GM12878 (cell line): Measurements from ENCODE around the gene RNF13. TPM values are rescaled to one million over a fixed set of nuclear protein-coding genes. Genes with fewer than 3 reads are reported as not detected.

Experiments used
- ATAC-seq: fragments of 200-7000 bp; cut with Tn5 transposase; 3 replicates; pipeline ENCODE4 v1.9.1; 2020; ENCODE audit warnings: mild to moderate bottlenecking, moderate library complexity
- BruUV-seq: library from RNA; stranded (reverse); fragments of 400-500 nt; replicated peaks from 2 replicates; lab custom pipeline; 2021; lab: Mats Ljungman, UMichigan
- CTCF ChIA-PET: fragments of 300-600 bp; sonication (Branson Sonifier 250); formaldehyde crosslinking; extraction: SDS; loops from one replicate; lab custom pipeline; 2021; ENCODE audit warnings: inconsistent platforms; lab: Yijun Ruan, JAX
- POLR2A ChIA-PET: fragments of 350-600 bp; formaldehyde crosslinking; extraction: SDS; loops from one replicate; lab custom pipeline; 2021; ENCODE audit warnings: inconsistent platforms; lab: Charles Lee
- RAD21 ChIA-PET: fragments of 300-600 bp; sonication (Branson Sonifier 250); formaldehyde crosslinking; loops from one replicate; lab custom pipeline; 2023; ENCODE audit warnings: antibody characterized with exemption; ENCODE audit not compliant: unreplicated experiment; lab: Charles Lee
- SMC1A ChIA-PET: fragments of 300-600 bp; sonication (Branson Sonifier 250); formaldehyde crosslinking; loops from one replicate; lab custom pipeline; 2023; ENCODE audit not compliant: unreplicated experiment, uncharacterized antibody; lab: Charles Lee
- DNase-seq: peaks from one replicate; pipeline ENCODE4 v3.0.0-alpha.2; 2011; ENCODE audit warnings: low read depth, low spot score
- FAIRE-seq: peaks from 3 replicates; lab custom pipeline; 2011; peaks lifted over from hg19 to GRCh38; lab: Jason Lieb, UNC
- H2AFZ ChIP-seq: 2 replicates; pipeline ENCODE4 v1.6.0; 2011; ENCODE audit warnings: low read depth, low read length, control low read depth; ENCODE audit not compliant: control insufficient read depth
- H3K27ac ChIP-seq: 2 replicates; pipeline ENCODE4 v1.5.1; 2011; ENCODE audit warnings: control low read depth; ENCODE audit not compliant: control insufficient read depth, insufficient read depth
- H3K27me3 ChIP-seq, 2 experiments: replicated peaks in 1 of 2; 2 replicates each; pipeline versions ENCODE4 v1.6.0 to v1.6.1; 2011; ENCODE audit warnings: low read length in 1 of 2; ENCODE audit not compliant: control insufficient read depth in 2 of 2, insufficient read depth in 2 of 2
- H3K36me3 ChIP-seq, 2 experiments: 2 replicates each; pipeline ENCODE4 v1.5.1; 2011; ENCODE audit warnings: low read length in 1 of 2; ENCODE audit not compliant: control insufficient read depth in 2 of 2, insufficient read depth in 2 of 2
- H3K4me1 ChIP-seq: 2 replicates; pipeline ENCODE4 v1.6.1; 2011; ENCODE audit warnings: mild to moderate bottlenecking, low read length, moderate library complexity, mixed read lengths; ENCODE audit not compliant: control insufficient read depth, insufficient read depth
- H3K4me2 ChIP-seq: 2 replicates; pipeline ENCODE4 v1.6.0; 2011; ENCODE audit warnings: control low read depth; ENCODE audit not compliant: control insufficient read depth, insufficient read depth
- H3K4me3 ChIP-seq: fragments of 200-600 bp; sonication (generic); 2 replicates; pipeline ENCODE4 v1.5.1; 2016
- H3K79me2 ChIP-seq: 2 replicates; pipeline ENCODE4 v1.6.0; 2011; ENCODE audit warnings: low read length; ENCODE audit not compliant: control insufficient read depth, insufficient read depth
- H3K9ac ChIP-seq: 2 replicates; pipeline ENCODE4 v1.8.0; 2011; ENCODE audit warnings: low read length, control low read depth, mixed read lengths; ENCODE audit not compliant: control insufficient read depth, insufficient read depth
- H3K9me3 ChIP-seq: replicated peaks from 3 replicates; pipeline ENCODE4 v1.5.1; 2011; ENCODE audit warnings: mild to moderate bottlenecking, low read length; ENCODE audit not compliant: control insufficient read depth, insufficient read depth
- H4K20me1 ChIP-seq: 2 replicates; pipeline ENCODE4 v1.6.0; 2011; ENCODE audit not compliant: control insufficient read depth, insufficient read depth
- CBFB ChIP-seq: IDR thresholded peaks from 2 replicates; pipeline ENCODE4 v1.6.1; 2016; ENCODE audit warnings: antibody characterized with exemption, low read depth
- CBX3 ChIP-seq: fragments of 200-600 bp; sonication (generic); IDR thresholded peaks from 2 replicates; pipeline ENCODE4 v1.6.1; 2016; ENCODE audit warnings: low read depth, borderline replicate concordance
- ELK1 ChIP-seq: IDR thresholded peaks from 2 replicates; pipeline ENCODE4 v1.6.1; 2012; ENCODE audit warnings: low read depth, low read length, improper control_type of control experiment
- FOXM1 ChIP-seq: IDR thresholded peaks from 2 replicates; pipeline ENCODE4 v1.6.1; 2012; ENCODE audit warnings: low read depth, mild to moderate bottlenecking, inconsistent platforms, low read length, moderate library complexity
- MYC ChIP-seq: IDR thresholded peaks from 2 replicates; pipeline ENCODE4 v1.6.1; 2011; ENCODE audit warnings: mild to moderate bottlenecking, low read length, moderate library complexity, inconsistent platforms; ENCODE audit not compliant: insufficient read depth, insufficient replicate concordance, insufficient read length, severe bottlenecking
- NFXL1 ChIP-seq: fragments of 450-650 bp; IDR thresholded peaks from 2 replicates; pipeline ENCODE4 v1.6.1; 2017; ENCODE audit warnings: antibody characterized with exemption, mild to moderate bottlenecking, borderline replicate concordance
- NFYB ChIP-seq: IDR thresholded peaks from 2 replicates; pipeline ENCODE4 v1.6.1; 2011; ENCODE audit warnings: low read depth, mild to moderate bottlenecking, low read length, improper control_type of control experiment, moderate library complexity; ENCODE audit not compliant: insufficient read depth
- SRF ChIP-seq, 2 experiments: IDR thresholded peaks; 2 replicates each; pipeline ENCODE4 v1.6.1; 2011; ENCODE audit warnings: low read depth in 2 of 2, low read length in 2 of 2, mild to moderate bottlenecking in 1 of 2, moderate library complexity in 1 of 2
- TARDBP ChIP-seq: IDR thresholded peaks from 2 replicates; pipeline ENCODE4 v1.6.1; 2016; ENCODE audit warnings: borderline replicate concordance
- WGBS: methylation state at CpG from one replicate; pipeline ENCODE4 v1.1.6; 2016; ENCODE audit warnings: low lambda C conversion rate; ENCODE audit not compliant: insufficient replicate concordance, insufficient coverage; ENCODE audit errors: missing lambda C conversion rate; 5-methylcytosine and 5-hydroxymethylcytosine counted together
- in situ Hi-C: fragments of 300-500 bp; cut with MboI; formaldehyde crosslinking; loops from 9 replicates; pipeline ENCODE4 v1.14.3; 2018; ENCODE audit warnings: mixed read lengths
- intact Hi-C: fragments of 100-400 bp; cut with micrococcal nuclease; formaldehyde crosslinking; loops from one replicate; pipeline ENCODE4 v1.14.2; 2022; ENCODE audit not compliant: unreplicated experiment
- polyA plus RNA-seq, 11 experiments: library from polyadenylated mRNA; depleted of rRNA in 4 of 11; unstranded in 6 of 11; stranded (reverse) in 5 of 11; fragments of >200 nt; fragmentation: Nextera tagmentation in 4 of 11; fragmentation: Illumina TruSeq in 1 of 11; extraction: Ambion mirVana in 4 of 11; extraction: Trizol in 1 of 11; gene quantifications; 1 replicate in 1 of 11; 2 replicates in 10 of 11; pipeline versions ENCODE4 v1.2.1 to v1.2.3, GENCODE V29; 2011 to 2016; ENCODE audit warnings: inconsistent platforms in 2 of 11, missing spikeins in 2 of 11, low read depth in 1 of 11
- total RNA-seq, 4 experiments: library from RNA; depleted of rRNA in 3 of 4; stranded (reverse); fragments of >200 nt in 3 of 4; fragmentation: Illumina TruSeq in 1 of 4; extraction: Trizol in 1 of 4; gene quantifications; 2 replicates each; pipeline versions ENCODE4 v1.2.1 to v1.2.3, GENCODE V29; 2013 to 2021

Gene RNF13
- total and polyA plus RNA-seq, 10 of the 15 experiments (the other 5 are each of a cell fraction or from before 2014, with no cell fraction given): 18.9 to 73.4 (median 36.7) TPM

- TF ChIP-seq CBFB (no peak), NFYB (no peak), SRF (IDR thresholded peaks at IDR 0.05; ENCODE audit: low read depth in 2 of 2, low read length in 2 of 2) (no peak), TARDBP (no peak), ELK1 (no peak), FOXM1 (no peak)
Measured at GRCh38 chr3:149801639-149802038, 11.4 kb upstream of the RNF13 start (continued).

GRCh38 chr3:149806171-149806778 lies 6.7 kb upstream of the RNF13 start:
- H3K9ac ChIP-seq: no peak overlapping the region
- ATAC-seq (no peak), FAIRE-seq (no peak), DNase-seq (no peak)
- in situ Hi-C loops: no loop called here
- H3K79me2 ChIP-seq: no peaks in the 10 kb centered on the region
- SMC1A ChIA-PET: interaction anchor here (3.6 kb wide), 1 partner anchor 36 kb away, joined by 22 read pairs; no protein-coding TSS in a partner anchor
- H3K4me3 ChIP-seq: no peak overlapping the region
- H3K4me2 ChIP-seq: no peak overlapping the region
- no peaks in the 10 kb centered on the region for H3K27me3 ChIP-seq
- no peaks in the 10 kb centered on the region for H4K20me1 ChIP-seq
- H3K9me3 ChIP-seq: no peaks in the 10 kb centered on the region
- RAD21 ChIA-PET: no interaction called here
- H2AFZ ChIP-seq: no peak overlapping the region
- no TSS peak for BruUV-seq
- CTCF ChIA-PET: interaction anchor here (3.6 to 3.7 kb wide), 2 partner anchors 16 to 37 kb away, joined by 68 to 126 read pairs; no protein-coding TSS in a partner anchor
- no peaks in the 10 kb centered on the region for H3K36me3 ChIP-seq
- H3K4me1 ChIP-seq: no peaks in the 10 kb centered on the region
- H3K27ac ChIP-seq: no peak overlapping the region
- intact Hi-C loops: loop anchor here (5.0 kb wide), 1 partner anchor 39 kb away; no protein-coding TSS in a partner anchor
- POLR2A ChIA-PET: no interaction called here
- 0% methylated on average over 2 of the region's 2 CpGs for WGBS
- TF ChIP-seq CBX3 (no peak), MYC (no peak), NFXL1 (no peak)
